Neural cell (in vitro differentiated cells): ENCODE results near the gene TMSB4X. TPM values are rescaled to one million over a fixed set of nuclear protein-coding genes. Genes with fewer than 3 reads are reported as not detected.

Experiments used
- H2AFZ ChIP-seq: fragments of 200-600, 300-800 bp; sonication (generic), shearing (Covaris generic); 2 replicates; pipeline ENCODE4 v1.6.0; 2014; ENCODE audit warnings: low read depth, mild to moderate bottlenecking, antibody characterized with exemption, low read length, moderate library complexity
- H3F3A ChIP-seq: fragments of 200-600 bp; shearing (Covaris generic); 2 replicates; pipeline ENCODE4 v1.6.1; 2016; ENCODE audit warnings: mild to moderate bottlenecking, moderate library complexity, mixed read lengths, antibody characterized with exemption, low read length; ENCODE audit not compliant: insufficient read depth, poor library complexity, severe bottlenecking
- H3K27ac ChIP-seq: fragments of 200-600, 300-800 bp; sonication (generic), shearing (Covaris generic); 2 replicates; pipeline ENCODE4 v1.5.1; 2014; ENCODE audit warnings: mild to moderate bottlenecking, low read length, moderate library complexity
- H3K27me3 ChIP-seq: fragments of 300-800, 200-600 bp; sonication (generic), shearing (Covaris generic); 2 replicates; pipeline ENCODE4 v1.6.0; 2014; ENCODE audit warnings: mild to moderate bottlenecking, low read depth, low read length, moderate library complexity; ENCODE audit not compliant: insufficient read depth
- H3K36me3 ChIP-seq: fragments of 300-800, 200-600 bp; sonication (generic), shearing (Covaris generic); 2 replicates; pipeline ENCODE4 v1.5.1; 2014; ENCODE audit warnings: mild to moderate bottlenecking, antibody characterized with exemption, low read length, moderate library complexity; ENCODE audit not compliant: insufficient read depth
- H3K4me2 ChIP-seq: fragments of 300-800, 200-600 bp; sonication (generic), shearing (Covaris generic); 2 replicates; pipeline ENCODE4 v1.6.0; 2014; ENCODE audit warnings: mild to moderate bottlenecking, low read length
- H3K4me3 ChIP-seq: fragments of 300-800, 200-600 bp; sonication (generic), shearing (Covaris generic); 2 replicates; pipeline ENCODE4 v1.5.1; 2014; ENCODE audit warnings: mild to moderate bottlenecking, low read length, moderate library complexity
- H3K79me2 ChIP-seq: fragments of 200-600 bp; shearing (Covaris generic); replicated peaks from 2 replicates; pipeline ENCODE4 v1.6.0; 2014; ENCODE audit warnings: mild to moderate bottlenecking, low read length, moderate library complexity; ENCODE audit not compliant: insufficient read depth
- H3K9ac ChIP-seq: fragments of 300-800, 200-600 bp; sonication (generic), shearing (Covaris generic); 2 replicates; pipeline ENCODE4 v1.6.1; 2016; ENCODE audit warnings: mild to moderate bottlenecking, low read length, mixed read lengths
- H3K9me2 ChIP-seq: fragments of 200-600 bp; shearing (Covaris generic); 2 replicates; pipeline ENCODE4 v1.6.1; 2016; ENCODE audit warnings: mild to moderate bottlenecking, low read length, mixed read lengths; ENCODE audit not compliant: insufficient read depth
- H3K9me3 ChIP-seq: fragments of 200-600, 300-800 bp; sonication (generic), shearing (Covaris generic); 2 replicates; pipeline ENCODE4 v1.6.1; 2016; ENCODE audit warnings: mild to moderate bottlenecking, mixed run types, low read length, moderate library complexity, mixed read lengths
- H4K20me1 ChIP-seq: fragments of 200-600 bp; shearing (Covaris generic); 2 replicates; pipeline ENCODE4 v1.6.1; 2016; ENCODE audit warnings: mild to moderate bottlenecking, mixed run types; ENCODE audit not compliant: insufficient read depth
- CTCF ChIP-seq: fragments of 450-650 bp; IDR thresholded peaks from 2 replicates; pipeline ENCODE4 v1.5.1; 2014; ENCODE audit warnings: antibody characterized with exemption, mild to moderate bottlenecking, moderate library complexity; ENCODE audit not compliant: poor library complexity, severe bottlenecking
- EP300 ChIP-seq: fragments of 450-650 bp; conservative IDR thresholded peaks from 2 replicates; pipeline ENCODE4 v1.6.1; 2014; ENCODE audit warnings: antibody characterized with exemption, mild to moderate bottlenecking, moderate library complexity; ENCODE audit not compliant: poor library complexity, severe bottlenecking
- EZH2 ChIP-seq: fragments of 200-600, 300-800 bp; shearing (Covaris generic), sonication (generic); IDR thresholded peaks from 2 replicates; pipeline ENCODE4 v1.6.1; 2014; ENCODE audit warnings: antibody characterized with exemption, low read length, borderline replicate concordance, mild to moderate bottlenecking; ENCODE audit not compliant: insufficient read depth, poor library complexity, severe bottlenecking
- MXI1 ChIP-seq: fragments of 450-650 bp; conservative IDR thresholded peaks from 2 replicates; pipeline ENCODE4 v1.6.1; 2014; ENCODE audit warnings: antibody characterized with exemption, mild to moderate bottlenecking; ENCODE audit not compliant: poor library complexity, severe bottlenecking
- POLR2AphosphoS5 ChIP-seq: IDR thresholded peaks from 2 replicates; pipeline ENCODE4 v1.6.1; 2012
- RAD21 ChIP-seq: fragments of 450-650 bp; conservative IDR thresholded peaks from 2 replicates; pipeline ENCODE4 v1.6.1; 2014; ENCODE audit warnings: antibody characterized with exemption, mild to moderate bottlenecking, moderate library complexity
- REST ChIP-seq: IDR thresholded peaks from 2 replicates; pipeline ENCODE4 v1.6.1; 2012; ENCODE audit warnings: borderline replicate concordance
- SMC3 ChIP-seq: fragments of 450-650 bp; conservative IDR thresholded peaks from 2 replicates; pipeline ENCODE4 v1.6.1; 2014; ENCODE audit warnings: antibody characterized with exemption, mild to moderate bottlenecking, moderate library complexity; ENCODE audit not compliant: poor library complexity
- TAF1 ChIP-seq: IDR thresholded peaks from 2 replicates; pipeline ENCODE4 v1.6.1; 2012; ENCODE audit warnings: low read depth
- polyA minus RNA-seq: library from RNA; depleted of rRNA, polyadenylated mRNA; stranded (reverse); fragments of >200 nt; gene quantifications from 2 replicates; pipeline ENCODE4 v1.2.3, GENCODE V29; 2014
- polyA plus RNA-seq: library from polyadenylated mRNA; depleted of rRNA; stranded (reverse); fragments of >200 nt; gene quantifications from 2 replicates; pipeline ENCODE4 v1.2.3, GENCODE V29; 2014

The TMSB4X gene
- polyA plus RNA-seq (8,177 and 11,381 TPM in 2 replicates), polyA minus RNA-seq (1,249 and 1,481 TPM in 2 replicates)

- Histone ChIP-seq H3K27ac (peak within 1 kb of the TSS; percentile 99), H4K20me1 (no peaks in the 10 kb centered on the region), H2AFZ (peak within 1 kb of the TSS; percentile 21)
Observed at GRCh38 chrX:12974796-12975669, at the start of gene TMSB4X. Gene TMSB4X, plus strand, starts transcription at chrX:12975110.

GRCh38 chrX:12929701-12930100, 45.2 kb upstream of the TMSB4X start:
- Histone ChIP-seq H2AFZ (no peak overlapping the region), H3K9me2 (no peaks in the 10 kb centered on the region), H3K27ac (no peak overlapping the region), H3K4me2 (no peak overlapping the region), H3K36me3 (no peaks in the 10 kb centered on the region), H3K79me2 (no peaks in the 10 kb centered on the region), H3F3A (no peaks in the 10 kb centered on the region), H3K9me3 (no peaks in the 10 kb centered on the region), H3K27me3 (no peaks in the 10 kb centered on the region), H4K20me1 (no peaks in the 10 kb centered on the region), H3K4me3 (no peak overlapping the region), H3K9ac (no peak overlapping the region)
- no peak for TF ChIP-seq RAD21
- no peak for TF ChIP-seq CTCF
- no peak for TF ChIP-seq SMC3
- TF ChIP-seq EP300, result no peak
- TF ChIP-seq POLR2AphosphoS5, result no peak
- TF ChIP-seq MXI1, result no peak
- TF ChIP-seq TAF1, result no peak
- no peak for TF ChIP-seq REST
- no peak for TF ChIP-seq EZH2

More at GRCh38 chrX:12974796-12975669, at the start of gene TMSB4X:
- H3K4me2 ChIP-seq, result peak within 1 kb of the TSS; percentile 88
- H3K4me3 ChIP-seq, result peak within 1 kb of the TSS; percentile 88
- no peaks in the 10 kb centered on the region for H3F3A ChIP-seq
- peak within 1 kb of the TSS; percentile 98 for H3K9ac ChIP-seq
- H3K79me2 ChIP-seq, result peaks cover 56% of the 10 kb centered on the region
- peak; percentile 99 for TF ChIP-seq POLR2AphosphoS5
- TF ChIP-seq EP300, result peak; percentile 32
- TF ChIP-seq TAF1, result no peak
- TF ChIP-seq RAD21, result peak; percentile 32
- peak; percentile 73 for TF ChIP-seq REST
- peak; percentile 9 for TF ChIP-seq SMC3
- H3K9me3 ChIP-seq, result no peaks in the 10 kb centered on the region
- H3K27me3 ChIP-seq, result no peaks in the 10 kb centered on the region
- H3K9me2 ChIP-seq, result no peaks in the 10 kb centered on the region
- no peaks in the 10 kb centered on the region for H3K36me3 ChIP-seq
